Brain microvascular endothelial cell (primary cell): ENCODE results near the gene AP3B1.

Experiments used
- DNase-seq: peaks from one replicate; pipeline ENCODE4 v3.0.0-alpha.2; 2020
- H3K27ac ChIP-seq: fragments of 250-450 bp; sonication (Bioruptor Pico); 2 replicates; pipeline ENCODE4 v1.5.1; 2020; ENCODE audit warnings: mild to moderate bottlenecking, moderate library complexity
- H3K27me3 ChIP-seq: fragments of 250-450 bp; sonication (Bioruptor Pico); replicated peaks from 2 replicates; pipeline ENCODE4 v1.5.1; 2020; ENCODE audit warnings: mild to moderate bottlenecking
- H3K36me3 ChIP-seq: fragments of 250-450 bp; sonication (Bioruptor Pico); replicated peaks from 2 replicates; pipeline ENCODE4 v1.5.1; 2020; ENCODE audit warnings: mild to moderate bottlenecking
- H3K4me3 ChIP-seq: 2 replicates; pipeline ENCODE4 v1.5.1; 2011; ENCODE audit warnings: low read depth, mild to moderate bottlenecking, control low read depth, low read length, moderate library complexity
- in situ Hi-C: cut with HindIII; loops from 2 replicates; pipeline ENCODE4 v1.10.0; 2017; ENCODE audit warnings: low sequenced_read_pairs, low pct_ligation_motif_present
- TF ChIP-seq, protein P1 (sequence below): IDR thresholded peaks from 2 replicates; pipeline ENCODE4 v1.5.1; 2011; ENCODE audit warnings: low read depth, mild to moderate bottlenecking, moderate library complexity, low read length, control low read depth, inconsistent platforms; ENCODE audit errors: missing control alignments

The AP3B1 gene

DNA sequence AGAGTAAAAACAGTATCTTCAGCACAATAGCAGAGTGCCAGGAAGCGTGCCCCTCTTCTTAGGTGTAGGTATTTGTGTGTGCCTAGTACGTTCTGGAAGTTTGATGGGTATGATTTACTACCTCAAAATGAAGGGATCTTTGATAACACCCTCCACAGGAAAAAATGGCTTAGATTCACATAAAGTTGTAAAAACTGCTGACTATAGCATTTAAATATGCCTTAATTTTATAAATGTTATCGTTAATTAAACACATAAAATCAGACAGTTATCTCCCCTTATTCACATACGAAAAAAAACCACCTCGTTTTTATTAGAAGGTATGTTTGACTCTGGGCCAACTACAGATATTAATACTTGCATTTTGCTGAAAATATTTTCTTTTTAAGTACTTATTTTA lies 274.8 kb downstream of the AP3B1 start:
- H3K4me3 ChIP-seq, result no peak overlapping the region
- DNase-seq, result no peak
- no peaks in the 10 kb centered on the region for H3K27me3 ChIP-seq
- in situ Hi-C loops, result no loop called here
- TF ChIP-seq, protein P1, sequence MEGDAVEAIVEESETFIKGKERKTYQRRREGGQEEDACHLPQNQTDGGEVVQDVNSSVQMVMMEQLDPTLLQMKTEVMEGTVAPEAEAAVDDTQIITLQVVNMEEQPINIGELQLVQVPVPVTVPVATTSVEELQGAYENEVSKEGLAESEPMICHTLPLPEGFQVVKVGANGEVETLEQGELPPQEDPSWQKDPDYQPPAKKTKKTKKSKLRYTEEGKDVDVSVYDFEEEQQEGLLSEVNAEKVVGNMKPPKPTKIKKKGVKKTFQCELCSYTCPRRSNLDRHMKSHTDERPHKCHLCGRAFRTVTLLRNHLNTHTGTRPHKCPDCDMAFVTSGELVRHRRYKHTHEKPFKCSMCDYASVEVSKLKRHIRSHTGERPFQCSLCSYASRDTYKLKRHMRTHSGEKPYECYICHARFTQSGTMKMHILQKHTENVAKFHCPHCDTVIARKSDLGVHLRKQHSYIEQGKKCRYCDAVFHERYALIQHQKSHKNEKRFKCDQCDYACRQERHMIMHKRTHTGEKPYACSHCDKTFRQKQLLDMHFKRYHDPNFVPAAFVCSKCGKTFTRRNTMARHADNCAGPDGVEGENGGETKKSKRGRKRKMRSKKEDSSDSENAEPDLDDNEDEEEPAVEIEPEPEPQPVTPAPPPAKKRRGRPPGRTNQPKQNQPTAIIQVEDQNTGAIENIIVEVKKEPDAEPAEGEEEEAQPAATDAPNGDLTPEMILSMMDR, result no peak
- no peak overlapping the region for H3K27ac ChIP-seq
- no peaks in the 10 kb centered on the region for H3K36me3 ChIP-seq

DNA sequence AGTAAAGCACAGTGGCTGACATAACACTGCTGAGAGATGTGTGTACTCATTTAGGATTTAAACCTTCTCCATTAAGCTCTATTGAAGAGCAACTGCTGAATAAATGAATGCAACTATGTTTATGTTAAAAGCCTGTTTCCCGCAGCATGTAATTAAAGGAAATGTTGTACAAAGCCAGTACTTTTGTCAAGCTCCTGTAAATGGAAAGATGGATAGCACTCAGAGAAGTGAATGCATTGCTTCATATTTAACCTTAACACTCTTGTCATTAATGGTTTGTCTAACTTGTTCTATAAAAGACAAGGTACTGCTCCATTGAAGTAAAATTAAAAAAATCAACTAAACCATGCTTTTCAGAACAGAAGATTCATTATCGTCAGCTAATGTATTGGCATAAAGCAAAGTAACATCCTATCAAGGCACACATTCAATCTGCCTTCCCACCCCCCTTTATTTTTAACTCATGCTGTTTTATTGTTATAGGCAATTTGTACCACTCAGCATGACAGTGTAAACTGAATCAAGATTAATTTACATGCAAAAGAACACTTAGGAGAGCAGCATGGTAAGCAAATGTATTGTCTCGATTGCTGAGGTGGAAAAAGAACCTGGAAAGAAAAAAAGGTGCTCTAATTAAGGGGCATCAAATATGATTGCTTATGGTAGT lies 277.5 kb downstream of the AP3B1 start:
- no peaks in the 10 kb centered on the region for H3K36me3 ChIP-seq

DNA sequence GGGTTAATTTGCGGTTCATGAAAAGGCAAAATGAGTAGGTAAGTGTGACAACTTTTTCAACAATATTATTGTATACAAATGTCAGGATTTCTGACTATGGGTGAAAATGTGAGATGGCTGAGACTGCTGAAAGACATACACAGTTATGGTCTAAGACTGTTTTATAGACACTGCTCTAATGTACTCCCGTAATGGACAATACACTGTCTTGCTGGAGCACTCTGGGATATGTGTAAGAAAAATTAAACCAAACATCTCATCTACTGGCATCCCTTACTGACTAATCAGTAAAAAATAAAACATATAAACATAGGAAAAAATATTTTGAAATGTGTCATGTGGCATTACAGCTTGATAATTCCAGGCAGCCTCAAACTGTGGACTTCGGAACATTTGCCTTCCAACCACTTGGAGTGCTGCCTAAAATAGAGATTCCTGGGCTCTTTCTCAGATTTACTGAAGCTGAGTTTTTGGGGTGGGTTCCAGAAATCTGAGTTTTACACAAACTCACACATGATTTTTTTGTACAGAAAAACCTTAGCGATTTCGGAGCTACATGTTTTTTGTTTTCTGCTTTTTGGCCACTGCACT lies 284.5 kb downstream of the AP3B1 start:
- Histone ChIP-seq H3K27me3 (no peaks in the 10 kb centered on the region), H3K4me3 (no peak overlapping the region), H3K36me3 (no peaks in the 10 kb centered on the region), H3K27ac (no peak overlapping the region)
- TF ChIP-seq, protein P1, result peak; percentile 1
- peak; percentile 43 for DNase-seq
- in situ Hi-C loops, result no loop called here

More for the DNA sequence above, 277.5 kb downstream of the AP3B1 start:
- no peak for DNase-seq
- Histone ChIP-seq H3K4me3 (no peak overlapping the region), H3K27me3 (no peaks in the 10 kb centered on the region), H3K27ac (no peak overlapping the region)
- TF ChIP-seq, protein P1, result no peak
- in situ Hi-C loops, result no loop called here

DNA sequence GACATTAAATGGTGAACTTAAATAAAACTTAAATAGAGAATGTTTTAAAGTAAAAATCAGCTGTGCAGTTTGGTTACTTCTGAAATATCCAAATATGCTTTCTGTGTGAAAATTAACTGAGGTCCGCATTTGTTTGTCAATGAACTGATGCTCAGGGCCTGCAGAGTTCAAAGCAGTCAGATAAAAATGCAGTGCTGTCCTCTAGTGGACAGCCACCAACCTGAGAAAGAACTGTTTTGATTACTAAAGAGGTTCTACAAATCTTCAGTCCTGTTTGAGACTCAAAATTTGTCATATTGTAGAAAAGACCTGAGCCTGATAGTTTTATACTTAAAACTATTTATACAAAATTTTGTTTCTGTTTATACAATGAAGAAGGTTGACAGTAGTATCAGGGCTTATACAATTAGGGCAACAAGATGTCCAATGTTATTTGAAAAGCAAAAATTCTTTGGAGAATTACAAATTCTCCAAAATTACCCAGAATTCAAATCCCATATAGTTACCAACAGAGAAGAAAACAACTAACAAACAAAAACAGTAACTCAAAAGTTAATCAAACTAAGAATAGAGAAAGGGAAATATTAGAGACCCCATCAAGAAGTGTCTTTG lies 286.0 kb downstream of the AP3B1 start:
- Histone ChIP-seq H3K27ac (no peak overlapping the region), H3K27me3 (no peaks in the 10 kb centered on the region), H3K4me3 (no peak overlapping the region), H3K36me3 (no peaks in the 10 kb centered on the region)
- DNase-seq, result peak; percentile 48
- in situ Hi-C loops, result no loop called here
- TF ChIP-seq, protein P1, result peak; percentile 91

DNA sequence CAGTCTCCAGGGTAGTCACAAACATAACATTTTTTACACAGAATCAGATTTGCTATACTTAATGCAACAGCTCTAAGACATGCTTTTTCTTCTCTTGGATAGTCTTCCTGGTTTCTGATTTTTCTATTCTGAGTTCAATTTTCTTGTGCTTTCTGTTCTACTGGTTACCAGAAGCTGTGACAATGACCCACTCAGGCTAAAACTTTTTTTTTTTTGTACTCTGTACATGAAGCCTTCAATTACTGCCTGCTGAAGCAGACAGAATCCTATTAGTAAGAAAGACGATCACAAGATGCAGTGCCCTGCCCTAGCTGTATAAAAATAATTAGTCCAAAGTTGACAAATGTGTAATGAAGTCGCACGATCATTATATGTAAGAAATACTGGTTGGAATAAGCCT lies 287.3 kb downstream of the AP3B1 start:
- TF ChIP-seq, protein P1, result no peak
- Histone ChIP-seq H3K4me3 (no peak overlapping the region), H3K36me3 (peaks cover 5% of the 10 kb centered on the region), H3K27ac (no peak overlapping the region), H3K27me3 (no peaks in the 10 kb centered on the region)
- in situ Hi-C loops, result no loop called here
- DNase-seq, result no peak
